ENCODE measurements around the gene MAD2L1.
A peak's percentile ranks its signal among the peaks of the same experiment; 100 is the strongest.
"Not testable (repeated sequence)": the region's sequence is repeated elsewhere in the genome, so short reads cannot be mapped to it uniquely, and the experiment has no call there.

MAD2L1 gene

DNA sequence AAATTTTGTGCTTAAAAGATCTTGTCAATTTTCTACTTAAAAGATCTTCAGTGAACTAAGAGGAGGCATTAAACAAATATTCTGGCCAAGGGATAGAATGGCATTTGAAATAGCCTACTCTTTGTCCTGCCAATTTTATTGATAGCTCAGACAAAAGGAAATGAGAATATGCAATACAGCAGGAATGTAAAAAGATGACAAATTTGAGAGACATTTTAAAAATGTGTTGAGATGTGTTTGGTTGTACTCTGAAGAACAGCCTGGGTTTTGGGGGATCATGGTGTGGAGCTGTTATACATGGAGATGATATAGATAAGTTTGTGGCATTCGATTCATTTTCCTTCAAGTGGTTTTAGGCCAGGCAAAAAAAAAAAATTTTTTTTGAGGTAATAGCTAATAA, 11.6 kb upstream of the MAD2L1 start:
- FAIRE-seq (no peak), DNase-seq (ENCODE audit: insufficient read length, low spot score) (no peak)
- no peak for TF ChIP-seq POLR2A (IDR thresholded peaks at IDR 0.05; ENCODE audit: low read depth, low read length)

DNA sequence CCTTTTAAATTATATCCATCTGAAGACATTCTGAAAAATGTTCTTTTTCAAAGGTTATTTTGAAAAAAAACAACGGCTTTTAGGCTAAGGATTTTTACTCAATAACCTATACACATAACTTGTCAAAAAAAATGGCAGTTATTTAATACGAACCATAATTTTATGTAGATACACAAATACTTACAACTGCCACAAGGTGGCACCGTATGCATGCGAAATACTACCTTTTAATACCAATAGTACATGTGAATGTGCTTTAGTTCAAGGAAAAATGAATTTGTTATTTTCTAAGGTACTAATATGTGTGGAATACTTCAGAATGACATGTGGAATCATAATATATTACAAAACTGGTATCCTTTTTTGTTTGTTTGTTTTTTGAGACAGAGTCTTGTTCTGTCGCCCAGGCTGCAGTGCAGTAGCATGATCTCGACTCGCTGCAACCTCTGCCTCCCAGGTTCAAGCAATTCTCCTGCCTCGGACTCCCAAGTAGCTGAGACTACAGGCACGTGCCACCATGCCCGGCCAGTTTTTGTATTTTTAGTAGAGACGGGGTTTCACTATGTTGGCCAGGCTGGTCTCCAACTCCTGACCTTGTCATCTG, 4.6 kb upstream of the MAD2L1 start:
- DNase-seq (ENCODE audit: insufficient read length, low spot score): no peak
- TF ChIP-seq POLR2A (IDR thresholded peaks at IDR 0.05; ENCODE audit: low read depth, low read length): no peak
- peak; percentile 43 for FAIRE-seq

DNA sequence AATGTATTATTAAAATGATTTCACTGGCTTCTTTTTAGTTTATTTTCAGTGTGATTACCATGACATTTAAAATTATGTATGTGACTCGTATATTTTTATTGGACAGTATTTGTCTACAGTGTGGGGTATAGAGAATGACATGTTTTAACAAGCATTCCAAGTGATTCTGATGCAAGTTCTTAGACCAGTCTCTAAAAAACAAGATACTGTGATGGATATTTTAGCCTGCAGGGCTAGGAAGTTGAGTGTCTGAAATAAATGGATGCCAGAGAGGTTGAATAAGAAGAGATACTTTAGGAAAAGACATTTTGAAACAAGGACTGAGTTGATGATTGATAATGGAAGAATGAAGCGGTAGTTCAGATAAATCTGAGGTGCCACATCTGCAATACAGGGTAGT, 3.5 kb upstream of the MAD2L1 start:
- FAIRE-seq (no peak), DNase-seq (ENCODE audit: insufficient read length, low spot score) (no peak)

DNA sequence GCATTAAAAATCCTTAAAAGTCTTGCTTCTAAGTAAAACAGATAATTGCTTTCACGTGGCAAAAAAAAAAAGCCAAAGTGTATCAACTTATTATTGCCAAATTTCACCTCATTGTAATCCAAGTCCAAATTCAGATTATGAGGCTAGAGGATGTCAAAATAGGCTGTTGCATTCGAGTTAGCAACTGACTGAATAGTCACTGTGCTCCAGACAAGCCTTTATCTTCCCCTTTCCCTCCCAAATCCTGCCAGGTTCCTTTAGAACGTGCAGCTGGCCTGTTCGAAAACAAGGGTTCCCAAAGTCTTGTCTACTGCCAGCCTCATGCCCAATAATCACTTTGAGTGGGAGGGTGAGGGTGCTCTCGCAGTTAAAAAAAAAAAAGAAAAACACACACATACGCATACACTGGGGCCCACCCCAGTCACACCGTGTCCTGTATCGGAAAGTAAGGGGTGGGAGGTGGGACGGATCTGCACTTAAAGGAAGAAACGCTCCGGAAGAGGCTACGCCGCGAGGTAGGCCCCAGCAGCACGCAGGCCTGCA, 603 bp downstream of the MAD2L1 start:
- FAIRE-seq (no peak), DNase-seq (ENCODE audit: insufficient read length, low spot score) (no peak)
- TF ChIP-seq POLR2A (IDR thresholded peaks at IDR 0.05; ENCODE audit: low read depth, low read length): no peak

More for the DNA sequence above, 3.5 kb upstream of the MAD2L1 start:
- no peak for TF ChIP-seq POLR2A (IDR thresholded peaks at IDR 0.05; ENCODE audit: low read depth, low read length)

GRCh38 chr4:120064887-120065286, 1.8 kb downstream of the MAD2L1 start:
- FAIRE-seq (no peak), DNase-seq (ENCODE audit: insufficient read length, low spot score) (no peak)
- TF ChIP-seq POLR2A (IDR thresholded peaks at IDR 0.05; ENCODE audit: low read depth, low read length): no peak

DNA sequence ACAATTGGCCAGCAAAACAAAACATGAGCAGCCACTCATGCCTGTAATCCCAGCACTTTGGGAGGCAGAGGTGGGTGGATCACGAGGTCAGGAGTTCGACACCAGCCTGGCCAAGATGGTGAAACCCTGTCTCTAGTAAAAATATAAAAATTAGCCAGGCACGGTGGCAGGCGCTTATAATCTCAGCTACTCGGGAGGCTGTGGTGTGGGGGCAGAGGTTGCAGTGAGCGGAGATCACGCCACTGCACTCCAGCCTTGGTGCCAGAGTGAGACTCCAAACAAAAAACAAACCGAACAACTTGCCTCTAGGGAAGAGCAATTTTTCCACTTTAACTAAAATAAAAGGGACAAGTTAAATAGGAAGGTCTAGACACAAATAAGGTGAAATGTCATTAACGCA, 2.9 kb downstream of the MAD2L1 start:
- not testable (repeated sequence) for DNase-seq (ENCODE audit: insufficient read length, low spot score); FAIRE-seq

GRCh38 chr4:120062663-120063195, 3.9 kb downstream of the MAD2L1 start:
- no peak for DNase-seq (ENCODE audit: insufficient read length, low spot score)
- TF ChIP-seq POLR2A (IDR thresholded peaks at IDR 0.05; ENCODE audit: low read depth, low read length): no peak
- no peak for FAIRE-seq

GRCh38 chr4:120059036-120059435, 7.6 kb downstream of the MAD2L1 start:
- DNase-seq (ENCODE audit: insufficient read length, low spot score) (no peak), FAIRE-seq (no peak)
- no peak for TF ChIP-seq POLR2A (IDR thresholded peaks at IDR 0.05; ENCODE audit: low read depth, low read length)

- DNase-seq (ENCODE audit: insufficient read length, low spot score) (no peak), FAIRE-seq (no peak)
- TF ChIP-seq POLR2A (IDR thresholded peaks at IDR 0.05; ENCODE audit: low read depth, low read length): no peak
These were observed 9.2 kb downstream of the MAD2L1 start for GRCh38 chr4:120057416-120057815.

DNA sequence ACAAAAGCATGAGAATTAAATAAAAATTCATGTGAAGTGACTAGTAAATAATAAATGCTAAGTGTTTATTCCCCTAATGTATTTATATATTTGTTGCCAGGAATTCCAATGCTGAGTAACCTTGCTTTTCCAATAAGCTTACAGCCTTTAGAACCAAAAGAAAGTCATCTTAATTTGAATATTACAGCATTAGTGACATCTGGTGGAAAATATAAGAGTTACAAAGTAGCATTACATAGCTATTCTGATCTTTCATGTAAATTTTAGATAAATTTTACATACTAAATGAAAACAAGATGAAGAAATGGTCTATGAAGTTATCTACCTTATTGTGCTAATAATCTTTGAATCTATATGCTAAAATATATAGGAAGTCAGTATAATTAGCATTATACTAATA, 10.4 kb downstream of the MAD2L1 start:
- TF ChIP-seq POLR2A (IDR thresholded peaks at IDR 0.05; ENCODE audit: low read depth, low read length): no peak
- no peak for FAIRE-seq
- no peak for DNase-seq (ENCODE audit: insufficient read length, low spot score)

DNA sequence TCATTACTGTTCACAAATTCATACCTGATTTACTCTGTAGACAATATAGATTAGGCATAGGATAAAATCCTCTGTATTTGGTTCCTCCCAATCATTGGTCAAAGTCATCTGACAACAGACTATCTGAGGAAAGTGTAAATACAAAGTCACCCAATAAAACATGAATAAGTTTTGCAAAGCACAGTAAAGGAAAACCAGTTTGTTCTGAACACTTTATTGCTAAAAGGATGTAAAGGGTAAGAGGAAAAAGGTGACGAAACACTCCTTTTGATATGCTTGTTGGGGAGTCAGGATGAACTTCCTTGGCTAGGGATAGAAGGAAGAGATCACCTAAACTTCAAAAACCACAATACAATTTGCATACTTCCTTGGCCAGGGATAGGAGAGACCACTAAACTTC, 10.9 kb downstream of the MAD2L1 start:
- FAIRE-seq (no peak), DNase-seq (ENCODE audit: insufficient read length, low spot score) (no peak)
- TF ChIP-seq POLR2A (IDR thresholded peaks at IDR 0.05; ENCODE audit: low read depth, low read length): no peak

DNA sequence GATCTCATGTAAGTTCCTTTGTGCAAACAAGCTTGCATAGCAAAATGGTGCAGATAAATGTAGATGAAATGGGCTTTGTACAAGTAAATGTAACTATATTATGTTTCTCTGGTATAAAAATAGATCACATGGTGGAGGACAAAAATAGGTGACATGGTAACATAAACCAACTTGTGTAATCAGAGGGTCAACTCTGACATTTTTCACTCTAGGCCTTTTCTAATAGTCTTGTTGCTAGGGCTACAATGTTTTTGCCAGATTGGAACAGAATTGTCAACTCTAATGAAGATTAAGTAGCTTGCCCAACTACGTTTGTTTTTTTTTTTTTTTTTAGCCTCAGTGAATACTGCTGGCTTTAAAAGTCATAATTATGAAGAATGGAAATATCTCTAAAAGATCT, 11.5 kb downstream of the MAD2L1 start:
- DNase-seq (ENCODE audit: insufficient read length, low spot score): no peak
- FAIRE-seq: no peak
- TF ChIP-seq POLR2A (IDR thresholded peaks at IDR 0.05; ENCODE audit: low read depth, low read length): no peak

DNA sequence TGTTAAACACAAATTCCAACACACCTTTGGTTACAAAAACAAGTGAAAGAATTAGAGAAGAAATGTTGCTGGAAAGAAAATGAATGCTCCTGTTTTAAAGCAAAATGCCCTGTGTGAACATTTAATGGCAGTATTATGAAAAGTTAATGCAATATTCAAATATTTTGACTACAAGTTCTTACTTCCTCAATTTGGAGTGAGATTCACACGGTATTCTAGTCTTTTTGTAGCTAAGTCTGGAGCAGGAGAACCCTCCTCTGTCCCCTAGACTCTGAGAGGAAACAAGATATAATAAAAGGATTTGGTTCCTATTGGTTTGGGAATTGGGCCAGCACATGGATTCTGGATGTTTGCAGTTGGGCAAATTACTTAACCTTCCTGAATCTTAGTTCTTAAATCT, 12.7 kb downstream of the MAD2L1 start:
- TF ChIP-seq POLR2A (IDR thresholded peaks at IDR 0.05; ENCODE audit: low read depth, low read length): no peak
- DNase-seq (ENCODE audit: insufficient read length, low spot score) (no peak), FAIRE-seq (no peak)

GRCh38 chr4:120052856-120053255, 13.8 kb downstream of the MAD2L1 start:
- FAIRE-seq (peak; percentile 92), DNase-seq (ENCODE audit: insufficient read length, low spot score) (peak; percentile 8)
- no peak for TF ChIP-seq POLR2A (IDR thresholded peaks at IDR 0.05; ENCODE audit: low read depth, low read length)

GRCh38 chr4:120051253-120051652, 15.4 kb downstream of the MAD2L1 start:
- FAIRE-seq: no peak

More at GRCh38 chr4:120051253-120051652, 15.4 kb downstream of the MAD2L1 start:
- DNase-seq (ENCODE audit: insufficient read length, low spot score): no peak
- no peak for TF ChIP-seq POLR2A (IDR thresholded peaks at IDR 0.05; ENCODE audit: low read depth, low read length)
